ENCODE results near the gene REV3L. TPM values are rescaled to one million over a fixed set of nuclear protein-coding genes. Genes with fewer than 3 reads are reported as not detected.

REV3L gene
- total and polyA plus RNA-seq, 2 of the 8 experiments (the other 6 are each of a cell fraction or from before 2014, with no cell fraction given): 2.1 to 6.6 TPM

GRCh38 chr6:111258010-111258409 is 225.0 kb downstream of the REV3L start:
- no peak overlapping the region for H2BK15ac ChIP-seq (ENCODE audit: low read length)
- no peak overlapping the region for H3K4me3 ChIP-seq (ENCODE audit: extremely low read depth in 1 of 4, insufficient read depth in 2 of 4, low read depth in 3 of 4, low read length in 4 of 4)

More at GRCh38 chr6:111258010-111258409, 225.0 kb downstream of the REV3L start:
- no peak overlapping the region for H2BK12ac ChIP-seq (ENCODE audit: low read depth, low read length)
- no peak overlapping the region for H3K56ac ChIP-seq (replicated peaks; ENCODE audit: insufficient read length, low read depth, low read length)
- H2BK20ac ChIP-seq (ENCODE audit: low read length): no peak overlapping the region
- no peak overlapping the region for H4K8ac ChIP-seq (ENCODE audit: extremely low read depth, insufficient read depth, low read length)
- no peak overlapping the region for H3K4me2 ChIP-seq (ENCODE audit: insufficient read depth in 1 of 2, low read depth in 2 of 2, low read length in 2 of 2)
- peaks cover 2 to 18% (median 10%) of the 10 kb centered on the region in 4 experiments; a peak in 6 of 7 replicates for H3K4me1 ChIP-seq (replicated peaks in 1 of 4; ENCODE audit: control insufficient read depth in 3 of 4, insufficient read depth in 4 of 4, low read length in 3 of 4)
- DNase-seq (ENCODE audit: low read depth in 1 of 2, low spot score in 2 of 2): no peak
- peaks cover 0 to 2% of the 10 kb centered on the region in 2 experiments for H4K20me1 ChIP-seq (replicated peaks in 1 of 2; ENCODE audit: control insufficient read depth in 1 of 2, insufficient read depth in 2 of 2, low read length in 2 of 2)
- H3K27me3 ChIP-seq (replicated peaks in 1 of 4; ENCODE audit: control insufficient read depth in 3 of 4, extremely low read depth in 1 of 4, insufficient read depth in 3 of 4, low read length in 3 of 4): no peaks in the 10 kb centered on the region
- H3K23ac ChIP-seq (ENCODE audit: insufficient read length): no peak overlapping the region
- no peak overlapping the region for H4K91ac ChIP-seq (replicated peaks; ENCODE audit: insufficient read length, low read length)
- no peak overlapping the region for H2AFZ ChIP-seq (ENCODE audit: low read length)
- H3K14ac ChIP-seq (ENCODE audit: insufficient read length): no peak overlapping the region
- H2BK5ac ChIP-seq (ENCODE audit: low read depth, low read length): no peak overlapping the region
- H3K79me1 ChIP-seq (ENCODE audit: low read depth, low read length): no peaks in the 10 kb centered on the region; the same call in 1 of the 2 replicates
- H2AK5ac ChIP-seq (ENCODE audit: low read depth, low read length): no peak overlapping the region
- H3K18ac ChIP-seq (ENCODE audit: extremely low read depth, low read length): no peak overlapping the region
- H3K9me3 ChIP-seq (ENCODE audit: insufficient read depth in 2 of 2, low read depth in 1 of 2, low read length in 1 of 2): no peaks in the 10 kb centered on the region
- no peaks in the 10 kb centered on the region; a peak in 1 of 8 replicates for H3K36me3 ChIP-seq (ENCODE audit: control insufficient read depth in 2 of 4, insufficient read depth in 4 of 4, low read length in 3 of 4)
- POLR2A ChIA-PET (ENCODE audit: partially characterized antibody): interaction anchor here (1.4 kb wide), 1 partner anchor 224 kb away, joined by 3 read pairs; no protein-coding TSS in a partner anchor
- peaks cover 3% of the 10 kb centered on the region; the same call in 1 of the 2 replicates for H3K23me2 ChIP-seq (ENCODE audit: low read depth, low read length)
- 88% methylated on average over 13 of the region's 13 CpGs; no CpG with 5 or more reads in 1 of the 2 experiments for WGBS, 2 experiments (ENCODE audit: extremely low coverage in 1 of 2, insufficient coverage in 1 of 2, insufficient read length in 1 of 2, insufficient replicate concordance in 2 of 2, low coverage in 1 of 2, low lambda C conversion rate in 2 of 2, missing lambda C conversion rate in 1 of 2)
- FAIRE-seq: no peak
- H3K4ac ChIP-seq (replicated peaks; ENCODE audit: insufficient read length, low read depth, low read length): no peak overlapping the region
- H3K9ac ChIP-seq (replicated peaks in 1 of 4; ENCODE audit: extremely low read depth in 1 of 4, low read depth in 3 of 4, low read length in 3 of 4): no peak overlapping the region
- H2BK120ac ChIP-seq (replicated peaks; ENCODE audit: low read depth, low read length): no peak overlapping the region
- no peak for TF ChIP-seq CBX5 (IDR thresholded peaks at IDR 0.05; ENCODE audit: low read depth, low read length)
- no peak for TF ChIP-seq PHF8 (conservative IDR thresholded peaks at IDR 0.05; ENCODE audit: low read depth, low read length)
- no peak for TF ChIP-seq MAFK (IDR thresholded peaks at IDR 0.05; ENCODE audit: low read depth, low read length)
- TF ChIP-seq EGR1 (IDR thresholded peaks at IDR 0.05; ENCODE audit: borderline replicate concordance, low read depth, low read length): no peak
- no peak for TF ChIP-seq ATF2 (IDR thresholded peaks at IDR 0.05; ENCODE audit: low read length)
- TF ChIP-seq SAP30 (IDR thresholded peaks at IDR 0.05; ENCODE audit: insufficient read depth, insufficient replicate concordance, low read length): no peak
- CTCF ChIA-PET (ENCODE audit: partially characterized antibody): interaction anchor here (0.9 to 1.9 kb wide), 11 partner anchors 31 to 788 kb away, joined by 3 to 9 read pairs (median 4); no protein-coding TSS in a partner anchor
- H4K5ac ChIP-seq (ENCODE audit: insufficient read length, low read depth, low read length): no peak overlapping the region
- H3K27ac ChIP-seq (ENCODE audit: low read depth, low read length): no peak overlapping the region
- peaks cover 3 to 27% of the 10 kb centered on the region in 2 experiments; a peak in 3 of 4 replicates for H3K79me2 ChIP-seq (ENCODE audit: control insufficient read depth in 1 of 2, insufficient read depth in 2 of 2, low read length in 2 of 2)

Measured in H1 (cell line).